GM18873 (cell line): ENCODE data around the gene GRIK4.
A peak's percentile ranks its signal among the peaks of the same experiment; 100 is the strongest.
"Not testable (repeated sequence)": the region's sequence is repeated elsewhere in the genome, so short reads cannot be mapped to it uniquely, and the experiment has no call there.

Source experiments
- ATAC-seq: cut with Tn5 transposase; IDR thresholded peaks from one replicate; pipeline ENCODE4 v1.9.1; 2021; ENCODE audit warnings: mild to moderate bottlenecking, moderate library complexity, moderate number of reproducible peaks; ENCODE audit not compliant: unreplicated experiment, low FRiP score

GRIK4 gene

DNA sequence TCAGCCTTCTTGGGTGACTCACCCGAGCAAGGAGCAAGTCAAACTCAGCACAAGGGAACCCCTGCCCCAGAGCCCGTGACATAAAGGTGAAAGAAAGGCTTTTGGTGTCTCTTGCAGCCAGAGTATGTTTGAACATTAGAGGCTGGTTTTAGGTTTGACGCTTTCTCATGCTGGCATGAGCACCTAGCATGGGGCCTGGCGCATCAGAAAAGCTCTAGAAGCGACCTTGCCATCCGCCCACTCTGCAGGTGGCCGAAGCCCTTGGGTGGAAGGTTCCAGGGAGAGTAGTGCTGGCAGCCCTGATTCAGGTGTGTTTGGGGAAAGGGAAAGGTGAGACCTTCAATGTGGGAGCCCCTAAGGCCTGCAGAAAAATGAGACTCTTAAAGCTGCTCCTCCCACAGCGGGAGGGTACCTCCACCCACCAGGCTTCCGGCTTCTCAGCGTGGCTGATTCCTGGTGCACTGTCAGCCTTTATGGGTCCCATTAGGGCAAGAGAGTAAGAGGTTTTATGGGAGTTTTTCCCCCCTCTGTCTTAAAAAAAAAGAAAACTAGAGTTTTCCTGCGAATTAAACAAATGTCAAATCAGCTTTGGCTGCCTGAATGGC, 88.4 kb downstream of the GRIK4 start:
- no peak for ATAC-seq

DNA sequence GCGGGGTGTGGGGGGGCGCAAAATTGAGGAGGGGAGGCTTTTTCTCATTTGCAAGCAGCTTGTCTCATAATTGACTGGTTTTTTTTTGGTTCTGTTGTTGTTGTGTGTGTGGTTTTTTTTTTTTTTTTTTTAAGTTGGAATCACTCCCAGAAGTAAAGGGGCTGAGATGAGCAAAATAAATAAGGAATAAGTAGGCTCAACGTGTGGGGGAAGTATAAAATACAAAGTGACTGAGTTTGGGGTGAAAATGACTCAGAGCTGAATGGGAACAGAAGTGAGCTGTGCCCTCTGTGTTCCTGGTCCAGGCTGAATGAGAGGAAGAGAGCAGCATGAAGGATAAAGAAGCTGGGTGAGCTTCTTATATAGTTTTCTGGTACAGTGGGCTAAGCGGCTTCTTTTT, 90.0 kb downstream of the GRIK4 start:
- ATAC-seq, result no peak

DNA sequence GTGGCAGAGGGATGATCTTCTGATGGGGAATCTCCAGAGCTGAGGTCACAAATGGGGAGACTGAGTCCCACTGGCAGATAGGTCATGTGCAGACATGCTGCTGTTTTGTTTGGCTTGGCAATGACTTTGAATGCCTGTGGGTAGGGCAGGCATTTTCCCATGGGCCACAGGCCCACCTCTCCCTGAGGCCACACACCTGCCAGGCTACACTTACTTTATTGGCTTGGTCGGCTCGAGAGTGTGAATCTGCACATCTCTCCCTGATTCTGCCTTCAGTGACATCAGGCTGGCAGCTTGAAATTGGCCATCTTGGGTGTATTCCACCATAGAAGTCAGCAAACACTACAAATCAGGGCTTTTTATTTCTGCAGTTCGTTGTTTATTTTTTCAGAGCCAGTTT, 91.5 kb downstream of the GRIK4 start:
- ATAC-seq, result no peak

DNA sequence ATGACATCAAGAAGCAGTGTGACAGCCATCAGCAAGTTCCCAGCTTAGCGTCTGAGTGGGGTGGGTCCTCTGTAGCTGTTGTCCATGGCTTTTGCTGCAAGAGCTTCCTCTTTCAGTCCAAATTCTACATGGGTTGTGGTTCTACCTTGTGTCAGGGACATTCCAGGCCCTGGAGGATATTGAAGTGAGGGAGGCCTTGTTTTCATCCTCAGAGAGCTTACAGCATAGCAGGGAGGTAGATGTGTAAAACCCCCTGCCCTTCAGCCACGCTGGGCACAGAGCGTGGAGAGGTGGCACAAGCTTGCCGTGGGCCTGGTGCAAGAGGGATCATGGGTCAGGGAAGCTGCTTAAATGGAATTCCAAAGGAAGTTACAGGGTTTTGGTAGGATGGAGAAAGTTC, 93.9 kb downstream of the GRIK4 start:
- ATAC-seq, result no peak

DNA sequence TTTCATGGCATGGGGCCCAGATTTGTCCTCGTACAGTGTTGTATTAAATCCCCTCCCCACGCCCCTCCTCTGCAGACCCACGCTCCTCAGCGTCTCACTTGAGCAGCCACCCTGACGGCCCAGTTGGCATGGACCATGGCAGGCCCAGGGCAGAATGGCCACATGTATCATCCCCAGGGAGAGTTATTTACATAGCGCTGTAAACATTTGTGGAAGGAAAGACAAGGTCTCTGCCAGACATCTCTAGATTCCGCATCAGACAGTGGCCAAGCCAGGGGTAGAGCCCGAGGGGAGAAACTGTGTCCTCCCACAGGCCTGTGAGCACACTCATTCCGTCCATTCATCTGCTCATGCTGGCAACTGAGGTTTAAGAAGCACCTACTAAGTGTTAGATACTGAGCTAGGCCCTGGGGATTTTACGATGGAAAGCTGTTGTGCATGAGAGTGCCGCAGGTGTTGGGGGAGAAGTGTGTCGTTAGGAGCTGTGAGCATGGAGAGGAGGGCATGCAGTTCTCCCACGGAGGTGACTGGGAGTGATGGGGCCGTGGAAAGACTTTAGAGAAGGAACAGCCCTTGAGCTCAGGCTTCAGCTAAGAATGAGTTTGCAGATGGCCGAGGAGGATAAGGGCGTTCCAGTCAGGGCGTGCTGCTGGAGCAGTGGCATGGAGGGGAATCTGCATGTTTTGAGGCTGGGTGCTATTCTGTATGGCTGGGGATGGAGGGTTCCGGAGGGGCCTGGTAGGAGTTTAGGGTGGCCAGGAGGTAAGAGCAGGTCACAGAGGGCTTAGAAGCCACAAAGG, 94.9 kb downstream of the GRIK4 start:
- ATAC-seq, result no peak

DNA sequence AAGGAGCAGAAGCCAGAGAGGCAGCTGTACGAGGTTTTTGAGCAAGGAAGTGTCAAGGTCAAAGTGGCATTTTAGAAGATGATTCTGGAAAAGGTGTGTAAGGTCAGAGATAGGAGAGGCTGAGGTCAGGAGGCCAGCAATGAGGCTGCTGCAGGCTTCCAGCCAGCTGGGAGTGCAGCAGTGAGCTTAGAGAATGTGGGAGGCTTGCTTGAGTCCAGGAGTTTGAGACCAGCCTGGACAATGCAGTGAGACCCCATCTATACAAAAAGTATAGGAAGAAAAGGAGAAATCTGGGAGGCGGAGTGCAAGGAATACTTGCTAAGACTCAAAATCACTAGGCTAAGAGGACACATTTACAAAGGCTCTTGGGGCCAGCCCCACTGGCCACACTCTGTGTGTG, 96.5 kb downstream of the GRIK4 start:
- ATAC-seq, result no peak

DNA sequence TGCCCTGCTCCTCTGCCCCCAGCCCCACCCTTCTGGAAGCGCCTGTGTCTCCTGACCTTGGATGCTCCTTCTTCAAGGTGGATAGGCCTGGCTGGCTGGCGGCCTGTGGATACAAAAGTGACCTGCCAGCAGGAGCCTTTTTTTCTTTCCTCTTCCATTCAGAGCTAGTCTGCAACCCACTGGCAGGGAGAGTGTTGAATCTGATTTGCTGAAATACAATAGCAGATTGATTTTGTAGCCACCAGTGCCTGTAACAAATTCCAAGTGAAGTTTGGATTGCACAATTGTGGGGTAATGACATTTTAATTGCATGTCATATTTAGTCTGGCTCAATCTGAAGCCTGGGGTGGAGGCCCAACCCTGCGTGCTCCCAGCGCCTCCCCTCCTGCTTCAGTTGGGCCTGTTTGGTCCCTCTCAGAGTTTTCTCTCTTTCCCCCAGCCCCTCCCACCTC, 97.2 kb downstream of the GRIK4 start:
- no peak for ATAC-seq

DNA sequence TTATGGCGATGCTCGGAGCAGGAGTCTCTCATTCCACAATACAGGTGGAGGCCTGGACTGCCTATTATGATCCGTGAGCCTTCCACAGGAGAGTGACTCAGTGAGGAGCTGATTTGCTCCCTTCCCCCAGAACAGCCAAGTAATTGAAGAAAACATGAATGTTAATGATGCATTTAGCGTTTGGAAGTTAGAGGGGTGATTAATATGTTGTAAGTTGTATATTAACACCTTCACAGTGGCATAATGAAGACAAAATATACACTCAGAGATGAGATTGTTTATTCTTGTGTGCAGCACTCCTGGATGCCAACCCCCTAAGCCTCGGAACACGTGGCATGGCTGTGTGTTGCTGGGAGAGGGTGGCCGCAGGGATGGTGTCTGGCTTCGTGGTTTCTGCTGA, 98.6 kb downstream of the GRIK4 start:
- no peak for ATAC-seq

DNA sequence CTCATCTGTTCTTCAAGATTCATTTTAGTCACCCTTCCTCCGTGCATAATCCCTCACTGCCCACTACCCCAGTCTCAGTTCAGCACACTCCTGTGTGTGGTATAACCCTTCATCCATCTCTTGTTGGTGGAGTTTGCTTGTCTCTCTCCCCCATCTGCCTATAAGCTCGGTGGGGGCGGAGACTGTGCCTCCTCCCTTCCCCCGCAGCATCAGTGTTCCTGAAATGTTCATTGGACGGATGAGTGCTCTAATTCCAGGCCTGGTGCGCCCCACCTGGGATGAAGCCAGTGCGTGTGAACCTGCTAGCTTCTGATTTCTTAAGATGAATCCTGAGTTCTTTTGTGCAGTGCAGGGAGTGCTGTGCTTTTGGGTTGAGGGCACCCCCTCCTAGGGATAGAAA, 100.0 kb downstream of the GRIK4 start:
- ATAC-seq, result no peak

DNA sequence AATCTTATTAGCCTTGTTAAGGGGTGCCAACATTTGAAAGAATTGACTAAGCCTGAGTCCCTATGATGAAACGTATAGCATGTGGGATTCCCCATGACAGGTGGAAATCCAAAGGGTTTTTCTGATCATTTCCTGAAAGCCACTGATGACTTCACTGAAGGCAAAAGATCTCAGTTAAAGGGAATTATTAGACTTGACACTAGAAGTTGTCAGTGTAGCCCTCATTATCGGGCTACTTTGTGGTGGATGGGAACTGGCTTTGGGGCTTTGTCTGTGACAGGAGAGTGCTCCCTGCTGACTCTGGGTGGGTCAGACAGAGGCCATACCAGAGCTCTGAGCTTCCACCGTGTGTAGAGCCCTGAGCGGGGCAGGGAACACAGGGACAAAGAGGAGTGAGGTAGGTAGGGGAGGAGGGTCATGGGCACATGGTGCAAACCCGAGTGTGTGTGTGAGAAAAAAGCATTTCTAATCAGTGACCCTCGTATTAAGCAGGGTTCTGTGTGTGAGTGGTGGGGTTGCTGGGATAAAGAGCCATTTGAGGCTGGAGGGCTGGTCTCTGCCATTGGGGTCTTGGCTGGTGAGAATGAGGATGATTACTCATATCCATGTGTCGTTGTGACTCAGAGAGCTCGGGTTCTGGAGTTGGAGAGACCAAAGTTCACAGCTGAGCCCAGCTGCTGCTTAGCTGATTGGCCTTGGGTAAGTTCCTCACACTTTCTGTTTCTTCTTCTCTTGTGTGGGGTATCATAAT, 101.1 kb downstream of the GRIK4 start:
- ATAC-seq, result peak; percentile 88

DNA sequence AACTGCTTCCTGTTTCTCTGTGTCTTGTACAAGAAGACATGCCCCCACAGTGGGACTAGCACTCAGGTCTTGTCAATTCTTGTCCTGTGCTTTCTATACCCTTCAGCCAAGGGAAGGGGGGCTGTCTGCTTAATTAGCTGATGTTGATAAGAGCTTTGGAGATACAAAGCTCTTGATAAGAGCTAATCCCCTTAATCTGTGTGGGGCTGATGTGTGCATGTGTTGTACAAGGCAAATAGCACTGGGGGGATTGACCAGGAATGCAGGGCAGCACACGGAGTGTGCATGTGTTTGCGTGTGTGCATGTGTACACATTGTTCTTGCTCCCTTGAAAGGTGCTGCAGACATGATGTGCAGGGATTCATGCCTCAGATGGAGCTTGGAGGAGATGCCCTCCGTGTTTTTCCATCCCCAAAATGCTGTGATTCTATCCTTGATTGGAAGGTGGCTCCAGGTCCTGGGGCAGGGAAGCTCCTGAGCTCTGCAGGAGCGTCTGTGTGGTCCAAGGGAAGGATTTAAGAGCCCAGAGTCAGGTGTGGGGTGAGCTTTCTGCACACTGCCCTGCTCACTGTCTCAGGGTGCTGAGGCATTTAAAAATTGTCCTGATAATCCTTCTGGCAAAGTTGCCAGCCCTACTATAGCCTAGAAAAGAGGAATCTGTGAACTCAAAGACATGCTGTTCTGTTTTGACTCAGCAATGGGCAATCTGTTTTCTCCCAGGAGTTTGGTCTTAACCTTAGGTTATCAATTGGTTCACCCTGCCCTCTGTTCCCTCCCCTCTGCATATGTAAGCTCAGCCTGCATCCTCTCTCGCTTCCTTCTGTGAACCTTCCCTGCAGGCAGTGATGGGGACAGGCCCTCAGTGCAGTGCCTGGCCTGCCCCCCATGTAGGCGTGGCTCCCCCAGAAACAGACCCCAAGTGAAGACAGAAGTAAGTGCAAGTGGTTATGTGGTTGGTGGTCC, 102.0 kb downstream of the GRIK4 start:
- peak; percentile 61 for ATAC-seq

DNA sequence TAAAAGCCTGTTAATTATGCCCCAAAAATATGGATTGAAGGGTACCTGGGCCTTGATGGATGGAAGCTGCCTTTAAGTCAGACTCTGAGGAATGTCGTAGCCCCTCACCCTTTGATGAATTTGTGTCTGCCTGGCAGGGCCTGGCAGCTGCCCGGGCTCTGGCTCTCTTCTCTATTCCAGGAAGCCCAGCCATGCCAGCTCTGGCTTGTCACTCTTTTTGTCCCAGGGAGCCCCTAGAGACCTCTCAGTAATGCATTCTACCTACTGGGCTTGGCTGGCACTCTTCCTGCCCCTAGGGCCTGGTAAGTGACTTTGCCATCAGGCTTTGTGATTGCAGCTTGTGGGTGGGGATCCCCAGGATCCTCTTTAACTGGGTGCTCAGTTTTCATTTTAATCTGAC, 103.8 kb downstream of the GRIK4 start:
- no peak for ATAC-seq

DNA sequence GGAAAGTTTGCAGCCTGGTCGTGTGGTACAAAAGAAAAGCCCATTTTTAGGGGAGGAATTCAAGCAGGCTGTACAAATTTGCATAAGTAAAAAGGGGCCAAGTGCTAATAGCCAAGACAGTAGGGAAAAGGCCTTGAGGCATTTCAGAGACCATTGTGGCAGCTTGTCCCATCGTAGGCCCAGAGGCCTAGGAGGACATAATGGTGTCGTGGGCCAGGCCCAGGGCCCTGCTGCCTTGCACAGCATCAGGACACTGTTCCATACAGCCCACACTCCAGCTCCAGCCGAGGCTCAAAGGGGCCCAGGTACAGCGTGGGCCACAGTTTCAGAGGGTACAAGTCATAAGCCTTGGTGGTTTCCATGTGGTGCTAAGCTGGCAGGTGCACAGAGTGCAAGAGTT, 106.9 kb downstream of the GRIK4 start:
- ATAC-seq, result no peak

DNA sequence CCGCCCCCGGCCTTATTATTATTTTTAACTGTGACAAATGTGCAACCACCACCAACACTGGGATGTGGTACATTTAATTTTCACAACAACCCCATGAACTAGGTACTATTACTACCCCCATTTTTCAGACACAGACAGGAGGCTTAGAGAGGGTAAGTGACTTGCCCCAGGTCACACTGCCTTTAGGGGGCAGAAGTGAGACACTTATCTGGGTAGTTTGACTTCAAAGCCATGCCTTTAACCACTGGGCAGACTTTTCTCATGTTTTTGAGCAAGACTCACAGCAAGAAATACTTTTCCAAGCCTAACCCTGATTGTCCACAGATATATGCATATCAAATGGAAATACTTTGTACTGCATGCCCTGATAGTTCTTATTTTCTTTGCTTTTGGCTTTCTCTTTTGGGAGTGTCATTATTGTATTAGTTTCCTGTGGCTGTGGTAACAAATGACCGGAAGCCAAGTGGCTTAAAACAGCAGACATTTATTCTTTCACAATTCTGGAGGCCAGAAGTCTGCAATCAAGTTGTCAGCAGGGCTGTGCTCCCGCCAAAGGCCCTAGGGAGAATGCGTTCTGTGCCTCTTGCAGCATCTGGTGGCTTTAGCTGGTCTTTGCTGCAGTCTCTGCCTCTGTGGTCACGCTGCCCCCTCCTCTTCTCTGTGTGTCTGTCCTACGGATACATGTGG, 110.8 kb downstream of the GRIK4 start:
- ATAC-seq, result no peak

DNA sequence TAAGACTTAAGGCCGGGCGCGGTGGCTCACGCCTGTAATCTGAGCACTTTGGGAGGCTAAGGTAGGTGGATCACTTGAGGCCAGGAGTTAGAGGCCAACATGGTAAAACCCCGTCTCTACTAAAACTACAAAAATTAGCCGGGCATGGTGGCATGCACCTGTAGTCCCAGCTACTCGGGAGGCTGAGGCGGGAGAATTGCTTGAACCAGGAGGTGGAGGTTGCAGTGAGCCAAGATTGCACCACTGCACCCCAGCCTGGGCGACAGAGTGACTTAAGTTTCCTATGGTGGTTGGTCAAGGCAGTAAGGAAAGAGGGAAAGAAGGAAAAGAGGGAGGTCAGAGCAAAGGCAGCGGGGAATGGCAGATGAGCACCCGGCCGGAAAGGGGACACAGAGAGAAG, 113.4 kb downstream of the GRIK4 start:
- ATAC-seq, result not testable (repeated sequence)

DNA sequence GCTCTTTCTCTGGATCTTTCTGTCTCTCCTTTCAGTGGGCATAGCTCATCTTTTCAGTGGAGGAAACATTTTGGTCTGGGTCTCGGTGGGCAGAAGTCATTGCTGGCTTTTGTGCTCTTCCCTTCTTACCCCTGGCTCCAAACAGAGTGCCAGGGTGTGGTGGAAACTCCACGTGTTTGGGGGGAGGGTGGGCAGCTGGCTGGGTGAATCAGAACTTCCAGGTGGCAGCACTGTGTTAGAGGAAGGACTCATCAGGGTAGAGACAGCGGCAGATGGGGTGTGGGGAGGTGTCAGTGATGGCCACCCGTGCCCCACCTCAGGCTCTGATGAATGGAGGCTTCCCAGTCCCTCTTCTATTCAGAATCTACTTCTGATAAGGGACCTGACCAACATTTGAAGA, 114.0 kb downstream of the GRIK4 start:
- no peak for ATAC-seq

DNA sequence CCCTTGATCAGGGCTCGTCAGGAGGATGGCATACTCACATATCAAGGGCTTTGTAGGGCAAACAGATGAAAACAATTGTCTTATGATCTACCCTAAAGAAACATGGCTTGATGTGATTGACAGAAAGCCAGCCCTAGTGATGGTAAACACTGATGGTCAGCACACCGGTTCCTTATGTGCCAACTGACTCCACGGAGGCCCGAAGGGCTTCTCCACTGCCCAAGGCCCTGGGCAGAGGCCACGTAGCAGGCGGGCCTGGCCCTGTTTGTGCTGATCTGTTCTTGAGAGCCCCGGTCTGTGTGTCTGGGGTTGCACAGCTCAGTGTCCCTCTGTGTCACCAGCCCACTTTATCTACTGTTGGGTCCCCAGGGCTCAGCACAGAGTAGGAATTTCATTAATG, 115.2 kb downstream of the GRIK4 start:
- no peak for ATAC-seq

DNA sequence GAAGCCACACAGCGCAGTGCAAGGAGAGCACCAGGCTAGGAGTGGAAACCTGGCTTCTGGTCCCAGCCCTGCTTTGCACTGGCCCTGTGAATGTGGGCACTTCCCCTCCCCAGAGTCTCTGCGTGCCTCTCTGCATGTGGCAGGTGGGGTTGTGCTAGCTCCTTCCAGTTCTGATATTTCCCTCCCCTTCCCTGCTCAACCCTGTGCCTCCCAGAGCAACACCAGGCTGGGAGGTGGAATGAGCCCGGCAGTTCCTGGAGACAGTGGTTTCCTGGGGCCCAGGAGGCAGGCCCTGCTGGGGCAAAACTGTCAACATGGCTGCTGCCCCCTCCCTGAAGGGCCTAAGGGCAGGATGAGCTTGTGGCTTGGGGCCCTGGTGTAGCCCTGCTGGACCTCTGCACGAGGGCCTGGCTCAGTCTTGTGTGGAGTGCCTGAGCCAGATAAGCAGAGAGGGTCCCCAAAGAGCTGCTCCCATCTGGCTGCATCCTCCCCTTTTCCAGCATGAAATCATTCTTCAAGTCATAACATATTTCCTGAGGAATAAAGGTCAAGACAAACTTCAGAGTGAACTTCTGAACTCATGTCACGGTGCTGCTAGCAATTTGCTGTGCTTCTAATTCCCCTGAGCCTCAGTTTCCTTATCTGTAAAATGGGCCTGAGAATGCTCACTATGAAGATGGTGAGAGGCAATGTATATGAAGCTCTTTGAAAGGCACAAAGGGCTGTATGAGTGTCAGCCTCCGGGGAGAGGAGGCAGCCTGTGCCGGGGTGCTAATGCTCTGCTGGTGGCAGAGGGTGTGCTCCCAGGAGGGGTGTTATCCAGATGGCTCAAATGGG, 116.0 kb downstream of the GRIK4 start:
- ATAC-seq, result no peak
